IPS DF 19.7 (cell line): Measurements from ENCODE around the gene ARL6IP4.

Source experiments
- DNase-seq: peaks from one replicate; pipeline ENCODE4 v3.0.0-alpha.2; 2013; ENCODE audit warnings: low read depth, low spot score

ARL6IP4 gene

GRCh38 chr12:122990961-122991622 lies 10.6 kb downstream of the ARL6IP4 start:
- no peak for DNase-seq

- DNase-seq, result no peak
Measured at GRCh38 chr12:122991623-122992275, 11.3 kb downstream of the ARL6IP4 start.

GRCh38 chr12:122992386-122992785 lies 11.9 kb downstream of the ARL6IP4 start:
- DNase-seq, result no peak

GRCh38 chr12:122994140-122994675 lies 13.7 kb downstream of the ARL6IP4 start:
- DNase-seq, result no peak

GRCh38 chr12:122994781-122995502 lies 14.5 kb downstream of the ARL6IP4 start:
- DNase-seq, result no peak

GRCh38 chr12:122995503-122996187 lies 15.2 kb downstream of the ARL6IP4 start:
- DNase-seq, result no peak

- DNase-seq, result no peak
Measured at GRCh38 chr12:122996188-122996601, 15.7 kb downstream of the ARL6IP4 start.

GRCh38 chr12:122996621-122997342 lies 16.3 kb downstream of the ARL6IP4 start:
- DNase-seq, result no peak

- no peak for DNase-seq
Measured at GRCh38 chr12:122997343-122998250, 17.1 kb downstream of the ARL6IP4 start.

- DNase-seq, result no peak
Measured at GRCh38 chr12:122998316-122998715, 17.8 kb downstream of the ARL6IP4 start.

- no peak for DNase-seq
Measured at GRCh38 chr12:122999196-122999946, 18.9 kb downstream of the ARL6IP4 start.

GRCh38 chr12:122999986-123000420 lies 19.5 kb downstream of the ARL6IP4 start:
- no peak for DNase-seq

GRCh38 chr12:123000578-123000977 lies 20.1 kb downstream of the ARL6IP4 start:
- DNase-seq, result no peak

- no peak for DNase-seq
Measured at GRCh38 chr12:123001464-123001863, 21.0 kb downstream of the ARL6IP4 start.

GRCh38 chr12:123003257-123003656 lies 22.8 kb downstream of the ARL6IP4 start:
- DNase-seq, result no peak

- DNase-seq, result no peak
Measured at GRCh38 chr12:123004287-123004686, 23.8 kb downstream of the ARL6IP4 start.

GRCh38 chr12:123005081-123005626 lies 24.7 kb downstream of the ARL6IP4 start:
- no peak for DNase-seq

GRCh38 chr12:123006977-123007376 lies 26.5 kb downstream of the ARL6IP4 start:
- DNase-seq, result no peak

- no peak for DNase-seq
Measured at GRCh38 chr12:123010110-123010509, 29.6 kb downstream of the ARL6IP4 start.
